Heart left ventricle (tissue), 16 donors: ENCODE results near the gene FBXW12. TPM values are rescaled to one million over a fixed set of nuclear protein-coding genes. Genes with fewer than 3 reads are reported as not detected.

ENCODE experiments used
- ATAC-seq, 4 donors: fragments of 200-7000 bp; cut with Tn5 transposase; one replicate each; pipeline ENCODE4 v1.9.1; 2020 to 2022; ENCODE audit warnings: moderate library complexity in 4 of 4, mild to moderate bottlenecking in 3 of 4, moderate number of reproducible peaks in 1 of 4
- DNase-seq, 5 donors: peaks; one replicate each; pipeline ENCODE4 v3.0.0-alpha.2; 2020
- H3K27ac ChIP-seq, 12 donors: fragments of 200-600 bp; sonication (generic) in 4 of 12; one replicate each; pipeline versions ENCODE4 v1.5.0 to v1.8.0; 2016 to 2022; ENCODE audit warnings: mild to moderate bottlenecking in 2 of 12
- H3K27me3 ChIP-seq, 9 donors: fragments of 200-600 bp; sonication (generic) in 2 of 9; one replicate each; pipeline versions ENCODE4 v1.5.1 to v1.8.0; 2016 to 2022; ENCODE audit warnings: mild to moderate bottlenecking in 3 of 9
- H3K36me3 ChIP-seq, 9 donors: fragments of 200-600 bp; sonication (generic) in 2 of 9; one replicate each; pipeline versions ENCODE4 v1.5.0 to v1.8.0; 2018 to 2022; ENCODE audit warnings: mild to moderate bottlenecking in 2 of 9
- H3K4me1 ChIP-seq, 12 donors: fragments of 200-600 bp; sonication (generic) in 4 of 12; one replicate each; pipeline versions ENCODE4 v1.5.0 to v1.8.0; 2016 to 2022; ENCODE audit warnings: mild to moderate bottlenecking in 3 of 12
- H3K4me3 ChIP-seq, 12 donors: fragments of 200-600 bp; sonication (generic) in 4 of 12; one replicate each; pipeline versions ENCODE4 v1.5.0 to v1.8.0; 2017 to 2022; ENCODE audit warnings: mild to moderate bottlenecking in 9 of 12, moderate library complexity in 4 of 12
- H3K9me3 ChIP-seq, 12 donors: fragments of 200-600 bp; sonication (generic) in 4 of 12; one replicate each; pipeline versions ENCODE4 v1.5.0 to v1.8.0; 2016 to 2022; ENCODE audit warnings: mild to moderate bottlenecking in 1 of 12
- POLR2A ChIP-seq, 2 donors: fragments of 450-650 bp; IDR thresholded peaks; one replicate each; pipeline ENCODE4 v1.6.1; 2017; ENCODE audit warnings: antibody characterized with exemption in 2 of 2, mild to moderate bottlenecking in 2 of 2, moderate library complexity in 2 of 2
- WGBS, 4 donors: extraction: QIAGEN DNeasy Blood & Tissue Kit in 2 of 4; methylation state at CpG; one replicate each; pipeline versions ENCODE4 v1.1.5 to v1.1.7; 2013 to 2018; 5-methylcytosine and 5-hydroxymethylcytosine counted together
- intact Hi-C, 10 donors: fragments of 100-400 bp; cut with DNase I; formaldehyde crosslinking; loops; one replicate each; pipeline versions ENCODE4 v1.11.1 to v1.14.2; 2022
- polyA plus RNA-seq, 2 donors: library from polyadenylated mRNA; stranded (reverse); fragments of 200-250 nt; gene quantifications; one replicate each; pipeline ENCODE4 v1.2.3, GENCODE V29; 2013
- total RNA-seq, 9 donors: library from RNA; depleted of rRNA in 2 of 9; stranded (reverse); fragments of >200 nt in 2 of 9; fragmentation: NEBNext Ultra II Directional in 3 of 9; extraction: Animal tissue kit (Norgen Biotek cat#: 25700) in 3 of 9; gene quantifications; one replicate each; pipeline versions ENCODE4 v1.1.0 to v1.2.4, GENCODE V29; 2016 to 2023
- TF ChIP-seq, protein P1 (sequence below), 12 donors: fragments of 200-600 bp; sonication (generic) in 4 of 12; IDR thresholded peaks; one replicate each; pipeline versions ENCODE4 v1.5.0 to v1.8.0; 2018 to 2022; ENCODE audit warnings: antibody characterized with exemption in 12 of 12, mild to moderate bottlenecking in 5 of 12
- donor health status: ischemic (EF 13 %, LVEDD 7.1; RV severe dilation, severe dysfunction).
- donor health status: healthy with polysubstance abuse.
- donor health status: DM: no; HTN: yes; CAD: no.
- donor health status: DM: no; HTN: no; CAD: no.
- donor health status: ischemic (EF 25% LVEDD 6.9; RV normal size, moderate dysfunction).
- donor health status: ischemic (EF 25% LVEDD 5.7; RV mildly dilated, moderate dysfunction).
- donor health status: healthy.
- donor health status: DM: yes; HTN: yes; CAD: no.
- donor health status: ischemic (EF 35%, LVEDD 5.7; RV mildly dilated, moderate dysfunction).
- donor health status: nonischemic (EF 11% LVEDD 7.7; RV severe dilation, severe dysfunction).
- donor health status: DM: yes; HTN: yes; CAD: no.
- donor health status: PGD.
- donor health status: ischemic (EF 29% LVEDD 5.4; RV normal size, mild dysfunction).
- donor health status: nonischemic (EF 23%, LVEDD 6.1; RV moderate dilation, normal function).

The FBXW12 gene
- total and polyA plus RNA-seq, 11 donors, result not detected

DNA sequence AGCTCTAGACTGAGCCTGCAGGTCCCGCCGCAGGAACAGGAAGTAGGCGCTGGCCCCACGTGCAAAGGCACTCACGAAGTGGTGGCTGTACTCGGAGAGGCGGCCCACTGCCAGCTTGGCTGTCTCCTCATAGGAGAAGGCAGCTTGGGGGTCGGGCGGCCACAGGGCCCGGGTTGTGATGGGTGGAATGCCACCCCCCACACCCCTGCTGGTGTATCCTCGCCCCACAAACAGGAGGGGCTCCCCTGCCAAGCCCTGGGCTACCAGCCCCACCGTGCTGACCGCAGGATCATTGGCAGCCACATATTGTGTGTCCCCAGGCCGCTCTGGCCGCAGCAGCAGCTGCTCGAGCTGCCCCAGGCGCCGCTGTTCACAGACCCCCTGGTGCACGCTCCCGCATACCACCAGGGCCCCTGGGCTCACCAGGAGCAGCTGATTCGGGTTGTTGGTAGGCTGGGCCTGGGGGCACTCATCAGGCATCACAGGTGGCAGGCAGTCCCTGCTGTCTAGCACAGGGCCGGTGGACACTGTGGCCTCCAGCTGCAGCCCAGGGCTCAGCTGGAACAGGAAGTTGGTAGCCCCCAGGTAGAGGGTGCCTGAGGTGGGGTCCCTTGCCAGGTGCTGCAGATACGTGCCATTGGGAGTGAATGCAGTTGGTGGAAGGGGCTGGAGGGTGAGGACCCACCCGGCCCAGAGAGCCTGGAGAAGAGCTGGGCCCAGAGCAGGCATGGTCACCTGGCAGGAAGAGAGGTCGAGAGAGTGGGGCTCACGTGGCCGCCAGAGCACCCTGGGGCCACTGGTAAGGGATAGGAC lies 52.1 kb downstream of the FBXW12 start:
- ATAC-seq, result no peak
- no peak overlapping the region for H3K4me3 ChIP-seq
- intact Hi-C loops, result no loop called here
- H3K4me1 ChIP-seq, result peaks cover 4 to 77% (median 33%) of the 10 kb centered on the region in 12 donors
- TF ChIP-seq, protein P1, sequence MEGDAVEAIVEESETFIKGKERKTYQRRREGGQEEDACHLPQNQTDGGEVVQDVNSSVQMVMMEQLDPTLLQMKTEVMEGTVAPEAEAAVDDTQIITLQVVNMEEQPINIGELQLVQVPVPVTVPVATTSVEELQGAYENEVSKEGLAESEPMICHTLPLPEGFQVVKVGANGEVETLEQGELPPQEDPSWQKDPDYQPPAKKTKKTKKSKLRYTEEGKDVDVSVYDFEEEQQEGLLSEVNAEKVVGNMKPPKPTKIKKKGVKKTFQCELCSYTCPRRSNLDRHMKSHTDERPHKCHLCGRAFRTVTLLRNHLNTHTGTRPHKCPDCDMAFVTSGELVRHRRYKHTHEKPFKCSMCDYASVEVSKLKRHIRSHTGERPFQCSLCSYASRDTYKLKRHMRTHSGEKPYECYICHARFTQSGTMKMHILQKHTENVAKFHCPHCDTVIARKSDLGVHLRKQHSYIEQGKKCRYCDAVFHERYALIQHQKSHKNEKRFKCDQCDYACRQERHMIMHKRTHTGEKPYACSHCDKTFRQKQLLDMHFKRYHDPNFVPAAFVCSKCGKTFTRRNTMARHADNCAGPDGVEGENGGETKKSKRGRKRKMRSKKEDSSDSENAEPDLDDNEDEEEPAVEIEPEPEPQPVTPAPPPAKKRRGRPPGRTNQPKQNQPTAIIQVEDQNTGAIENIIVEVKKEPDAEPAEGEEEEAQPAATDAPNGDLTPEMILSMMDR (IDR thresholded peaks at IDR 0.05), result no peak
- no peak for TF ChIP-seq POLR2A (IDR thresholded peaks at IDR 0.05)
- peaks cover 0 to 18% (median 0%) of the 10 kb centered on the region in 9 donors for H3K36me3 ChIP-seq
- 78 to 88% (median 84%) methylated on average over 14 to 27 of the region's 27 CpGs for WGBS, 4 donors
- no peaks in the 10 kb centered on the region for H3K27me3 ChIP-seq
- H3K9me3 ChIP-seq, result no peaks in the 10 kb centered on the region
- DNase-seq, result peak in 1 of 5 donors; percentile 64
- H3K27ac ChIP-seq, result peak overlapping the region in 5 of 12 donors; percentile 85 to 94 (median 91)

GRCh38 chr3:48425281-48425812 lies 53.3 kb downstream of the FBXW12 start:
- intact Hi-C loops, result no loop called here
- 41 to 49% (median 44%) methylated on average over 7 to 13 of the region's 13 CpGs for WGBS, 4 donors
- Histone ChIP-seq H3K9me3 (no peaks in the 10 kb centered on the region), H3K27me3 (no peaks in the 10 kb centered on the region), H3K4me1 (peaks cover 4 to 86% (median 40%) of the 10 kb centered on the region in 12 donors), H3K36me3 (peaks cover 0 to 6% (median 0%) of the 10 kb centered on the region in 9 donors), H3K27ac (peak overlapping the region; percentile 55 to 94 (median 89)), H3K4me3 (no peak overlapping the region)
- TF ChIP-seq POLR2A (IDR thresholded peaks at IDR 0.05), result no peak
- TF ChIP-seq, protein P1 (IDR thresholded peaks at IDR 0.05), result no peak
- DNase-seq (peak; percentile 53 to 77 (median 63)), ATAC-seq (peak; percentile 28 to 63 (median 32))

DNA sequence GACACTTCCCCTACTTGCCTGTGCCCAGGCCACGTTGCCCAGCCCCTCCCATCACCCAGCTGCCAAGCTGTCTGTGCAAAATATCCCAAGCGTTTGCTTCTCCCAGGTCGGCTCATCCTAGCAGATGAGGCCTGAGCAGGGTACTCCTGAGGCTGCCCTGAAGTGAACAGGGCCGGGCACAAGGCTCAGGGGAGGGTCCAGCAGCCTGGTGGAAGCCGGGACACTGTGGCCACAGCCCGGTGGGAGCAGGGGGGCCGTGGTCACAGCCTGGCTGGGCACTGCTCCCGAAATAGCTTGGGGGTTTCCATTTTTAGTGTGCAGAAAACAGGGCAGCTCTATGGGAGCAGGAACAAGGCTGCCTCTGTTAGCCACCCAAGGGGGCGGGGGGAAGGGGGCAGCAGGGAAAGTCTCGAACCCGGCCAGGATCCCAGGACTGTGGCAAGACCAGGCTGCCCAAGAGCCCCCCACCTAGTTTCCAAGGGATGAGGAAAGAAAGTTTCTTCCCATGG lies 54.4 kb downstream of the FBXW12 start:
- ATAC-seq (peak; percentile 61 to 84 (median 76)), DNase-seq (peak; percentile 49 to 78 (median 65))
- H3K27ac ChIP-seq, result peak overlapping the region; percentile 77 to 94 (median 89)
- H3K27me3 ChIP-seq, result no peaks in the 10 kb centered on the region
- no peaks in the 10 kb centered on the region for H3K9me3 ChIP-seq
- 38 to 55% (median 46%) methylated on average over 11 of the region's 11 CpGs for WGBS, 4 donors
- H3K4me1 ChIP-seq, result peaks cover 4 to 85% (median 41%) of the 10 kb centered on the region in 12 donors
- H3K4me3 ChIP-seq, result peak overlapping the region in 6 of 12 donors; percentile 7 to 84 (median 48)
- TF ChIP-seq POLR2A (IDR thresholded peaks at IDR 0.05), result peak in 1 of 2 donors; percentile 24
- TF ChIP-seq, protein P1 (IDR thresholded peaks at IDR 0.05), result no peak
- intact Hi-C loops, result no loop called here
- peaks cover 0 to 3% (median 0%) of the 10 kb centered on the region in 9 donors for H3K36me3 ChIP-seq
